Duodenal mucosa (tissue), 2 donors: Measurements from ENCODE around the gene RFNG.
A peak's percentile ranks its signal among the peaks of the same experiment; 100 is the strongest.

ENCODE experiments used
- H3K27ac ChIP-seq: one replicate; pipeline ENCODE4 v1.7.0; 2013; ENCODE audit warnings: low read depth, low read length
- H3K27me3 ChIP-seq, 2 donors: one replicate each; pipeline ENCODE4 v1.7.0; 2013; ENCODE audit warnings: low read length in 2 of 2, control low read depth in 1 of 2; ENCODE audit not compliant: insufficient read depth in 2 of 2, control insufficient read depth in 1 of 2
- H3K36me3 ChIP-seq, 2 donors: one replicate each; pipeline ENCODE4 v1.7.0; 2013; ENCODE audit warnings: low read length in 2 of 2, control low read depth in 1 of 2; ENCODE audit not compliant: insufficient read depth in 2 of 2, control insufficient read depth in 1 of 2
- H3K4me1 ChIP-seq, 2 donors: one replicate each; pipeline ENCODE4 v1.7.0; 2013; ENCODE audit warnings: low read length in 2 of 2, control low read depth in 1 of 2; ENCODE audit not compliant: insufficient read depth in 2 of 2, control insufficient read depth in 1 of 2
- H3K4me3 ChIP-seq, 2 donors: one replicate each; pipeline ENCODE4 v1.7.0; 2013; ENCODE audit warnings: low read length in 2 of 2, low read depth in 1 of 2
- H3K9ac ChIP-seq, 2 donors: one replicate each; pipeline ENCODE4 v1.7.0; 2013; ENCODE audit warnings: low read length in 2 of 2, low read depth in 1 of 2
- H3K9me3 ChIP-seq, 2 donors: one replicate each; pipeline ENCODE4 v1.7.0; 2013; ENCODE audit warnings: low read length in 2 of 2, control low read depth in 1 of 2; ENCODE audit not compliant: control insufficient read depth in 1 of 2

The RFNG gene

DNA sequence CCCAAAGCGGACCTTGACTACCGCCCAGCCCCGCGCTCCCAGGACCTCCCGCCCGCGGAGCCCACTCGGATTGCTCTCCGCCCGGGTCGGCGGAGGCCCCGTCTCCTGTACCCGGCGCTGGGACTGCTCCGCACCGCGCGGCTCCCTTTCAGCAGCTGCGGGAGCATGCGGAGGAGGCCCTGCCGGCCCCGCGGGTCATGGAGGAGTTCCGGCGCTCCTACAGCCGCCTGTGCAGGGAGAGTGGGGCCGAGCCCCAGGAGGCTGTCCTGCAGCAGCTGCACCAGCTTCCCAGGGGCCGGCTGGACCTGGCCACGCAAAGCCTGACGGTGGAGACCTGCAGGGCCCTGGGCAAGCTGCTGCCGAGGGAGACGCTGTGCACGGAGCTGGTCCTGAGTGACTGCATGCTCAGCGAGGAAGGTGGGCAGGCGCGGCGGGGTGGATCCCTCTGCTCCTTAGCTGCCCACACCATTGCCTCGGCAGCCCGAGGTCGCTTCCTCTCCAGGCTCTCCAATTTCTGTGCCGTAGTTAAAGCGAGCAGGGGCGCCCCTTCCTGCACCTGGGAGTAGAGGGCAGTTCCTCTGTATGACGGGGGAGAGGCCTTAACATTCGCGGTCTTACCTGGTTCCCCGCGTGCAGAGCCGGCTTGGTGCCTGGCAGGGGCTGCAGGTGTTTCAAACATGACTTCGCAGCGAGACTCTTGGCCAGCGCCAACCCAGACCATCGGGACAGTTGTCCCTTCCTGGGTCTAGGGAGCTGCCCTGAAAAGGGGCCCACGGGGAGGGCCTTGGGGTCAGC lies 28.0 kb downstream of the RFNG start:
- H3K4me1 ChIP-seq: peaks cover 25 to 44% of the 10 kb centered on the region in 2 donors
- H3K9me3 ChIP-seq: no peaks in the 10 kb centered on the region
- peaks cover 2% of the 10 kb centered on the region in 2 donors for H3K36me3 ChIP-seq
- H3K27ac ChIP-seq: no peak overlapping the region
- no peaks in the 10 kb centered on the region for H3K27me3 ChIP-seq
- H3K9ac ChIP-seq: peak overlapping the region; percentile 60 to 63
- peak overlapping the region; percentile 81 to 88 for H3K4me3 ChIP-seq

DNA sequence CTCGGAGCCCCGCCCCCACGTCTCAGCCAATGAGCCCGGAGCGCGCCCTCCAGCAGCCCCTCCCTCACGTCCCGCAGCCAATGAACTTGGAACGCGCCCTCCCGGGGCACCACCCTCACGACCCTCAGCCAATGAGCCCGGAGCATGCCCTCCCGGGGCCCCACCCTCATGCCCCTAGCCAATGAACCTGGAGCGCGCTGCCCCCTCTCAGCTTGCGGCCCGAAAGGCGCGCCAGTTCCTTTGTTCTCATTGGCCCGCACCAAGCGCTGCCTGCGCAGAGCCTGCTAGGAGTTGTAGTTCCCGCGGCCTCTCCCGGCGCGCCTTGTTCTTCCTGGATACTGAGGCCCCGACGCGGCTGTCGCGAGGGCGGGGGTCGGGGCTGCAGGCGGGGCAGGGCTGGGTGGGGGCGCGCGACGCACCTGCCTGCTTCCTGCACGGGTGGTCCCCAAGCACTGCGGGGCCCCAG lies 28.6 kb downstream of the RFNG start, which contains the start of gene LRRC45:
TSS of gene LRRC45 (plus strand) at position 325 of the 466 bp plus-strand sequence. CDS start 339 bp downstream, outside the sequence.
- Histone ChIP-seq H3K4me3 (peak within 1 kb of the TSS; percentile 85 to 88), H3K9ac (peak within 1 kb of the TSS; percentile 80 to 86), H3K36me3 (peaks cover 4 to 7% of the 10 kb centered on the region in 2 donors), H3K4me1 (peaks cover 25 to 44% of the 10 kb centered on the region in 2 donors), H3K9me3 (no peaks in the 10 kb centered on the region), H3K27me3 (no peaks in the 10 kb centered on the region), H3K27ac (peak within 1 kb of the TSS; percentile 36)

DNA sequence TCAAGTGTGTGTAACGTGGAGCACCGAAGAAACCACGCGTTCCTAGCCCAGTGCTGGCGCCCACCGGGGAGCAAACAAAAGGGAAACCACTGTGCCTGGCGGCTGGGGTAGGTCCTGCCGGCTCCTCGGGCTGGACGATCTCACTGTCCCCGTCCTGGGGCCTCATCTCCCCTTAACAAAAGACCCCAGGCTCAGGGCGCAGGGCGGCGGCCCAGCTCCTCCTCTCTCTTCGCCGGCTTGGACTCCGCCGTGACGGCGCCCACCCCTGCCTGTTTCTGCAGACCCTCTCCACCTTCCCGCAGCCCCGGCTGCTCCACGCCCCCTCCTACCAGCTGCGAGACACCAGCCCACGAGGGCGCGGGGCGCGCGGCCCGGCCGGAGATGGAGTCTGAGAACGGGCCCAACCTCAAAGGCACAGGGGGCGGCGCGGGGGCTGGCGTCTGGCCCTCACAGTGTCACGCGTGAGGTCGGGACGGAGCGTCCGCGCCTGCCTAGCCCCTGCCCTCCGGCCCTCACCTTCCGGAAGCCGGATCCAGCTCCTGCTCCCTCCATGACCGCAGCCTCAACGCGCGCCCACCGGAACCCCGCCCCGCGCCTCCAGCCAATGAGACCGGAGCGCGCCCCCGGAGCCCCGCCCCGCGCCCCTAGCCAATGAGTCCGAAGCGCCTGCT lies 29.2 kb downstream of the RFNG start, which contains the start of gene CENPX:
TSS of gene CENPX (minus strand) at position 569 of the 671 bp plus-strand sequence. CDS start at position 552, 17 bp downstream.
- Histone ChIP-seq H3K9ac (peak within 1 kb of the TSS; percentile 80 to 86), H3K36me3 (peaks cover 4 to 7% of the 10 kb centered on the region in 2 donors), H3K4me1 (peaks cover 25 to 44% of the 10 kb centered on the region in 2 donors), H3K27ac (peak within 1 kb of the TSS; percentile 36), H3K9me3 (no peaks in the 10 kb centered on the region), H3K4me3 (peak within 1 kb of the TSS; percentile 85 to 88), H3K27me3 (no peaks in the 10 kb centered on the region)

DNA sequence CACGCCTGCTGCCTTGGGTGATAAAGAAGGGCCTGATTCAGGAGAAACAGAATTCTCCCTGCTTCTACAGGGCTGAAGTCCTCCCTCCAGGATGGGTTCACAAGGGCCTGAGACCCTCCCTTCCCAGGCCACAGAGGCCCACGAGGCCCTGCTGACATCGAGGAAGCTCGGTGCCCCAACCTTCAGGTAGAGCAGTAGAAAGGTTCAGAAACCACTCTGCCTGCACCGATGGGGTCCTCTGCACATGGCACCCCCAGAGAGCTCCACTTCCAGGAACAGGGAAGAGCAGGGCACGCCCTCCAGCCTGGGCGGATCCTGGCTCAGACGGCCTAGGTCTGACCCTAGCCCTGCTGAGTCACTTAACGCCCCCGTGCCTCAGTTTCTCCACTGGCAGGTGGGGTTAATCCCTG lies 29.7 kb downstream of the RFNG start:
- H3K27ac ChIP-seq: peak overlapping the region; percentile 36
- H3K36me3 ChIP-seq: peaks cover 4 to 7% of the 10 kb centered on the region in 2 donors
- H3K4me1 ChIP-seq: peaks cover 25 to 44% of the 10 kb centered on the region in 2 donors

DNA sequence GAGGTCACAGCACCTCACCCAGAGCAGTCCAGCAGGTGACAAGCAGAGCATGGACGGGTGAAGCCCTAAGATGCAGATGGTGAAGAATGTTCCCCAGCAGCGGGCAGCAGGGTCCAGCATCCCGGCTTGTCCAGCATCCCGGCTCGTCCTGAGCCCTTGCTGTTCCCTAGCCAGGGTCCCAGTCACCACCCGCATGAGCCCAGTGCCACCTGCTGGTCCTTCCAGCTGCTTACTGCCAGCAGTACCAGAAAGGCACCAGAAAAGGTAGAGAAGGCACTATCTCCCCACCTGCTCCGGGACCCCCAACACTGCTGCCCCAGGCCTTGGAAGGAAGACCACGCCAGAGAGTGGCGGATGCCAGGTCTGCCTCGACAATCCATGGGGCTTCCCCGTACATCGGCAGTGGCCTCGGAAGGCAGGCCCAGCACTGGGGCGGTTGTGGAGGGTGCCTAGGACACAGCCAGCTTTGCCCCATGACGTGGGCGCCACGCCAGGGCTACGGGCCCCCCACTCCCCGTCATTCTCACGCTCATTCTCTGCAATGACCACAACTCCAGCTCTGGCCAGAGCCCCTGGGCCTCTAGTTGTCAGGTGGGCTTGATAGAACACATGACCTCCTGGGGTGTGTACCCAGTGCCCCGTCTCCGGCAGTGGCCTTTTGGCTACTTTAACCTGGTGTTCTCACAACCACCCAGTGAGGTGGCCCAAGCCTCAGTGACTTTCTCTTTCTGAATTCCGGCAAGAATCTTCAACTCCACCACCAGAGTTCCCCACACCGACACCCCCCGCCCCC lies 30.3 kb downstream of the RFNG start:
- Histone ChIP-seq H3K36me3 (peaks cover 4 to 7% of the 10 kb centered on the region in 2 donors), H3K9ac (peak overlapping the region; percentile 80 to 86), H3K4me1 (peaks cover 25 to 44% of the 10 kb centered on the region in 2 donors), H3K4me3 (peak overlapping the region; percentile 81 to 85), H3K27ac (no peak overlapping the region), H3K27me3 (no peaks in the 10 kb centered on the region), H3K9me3 (no peaks in the 10 kb centered on the region)

More for the DNA sequence above, 29.7 kb downstream of the RFNG start:
- Histone ChIP-seq H3K4me3 (peak overlapping the region; percentile 81 to 85), H3K9ac (peak overlapping the region; percentile 80 to 86), H3K9me3 (no peaks in the 10 kb centered on the region), H3K27me3 (no peaks in the 10 kb centered on the region)

DNA sequence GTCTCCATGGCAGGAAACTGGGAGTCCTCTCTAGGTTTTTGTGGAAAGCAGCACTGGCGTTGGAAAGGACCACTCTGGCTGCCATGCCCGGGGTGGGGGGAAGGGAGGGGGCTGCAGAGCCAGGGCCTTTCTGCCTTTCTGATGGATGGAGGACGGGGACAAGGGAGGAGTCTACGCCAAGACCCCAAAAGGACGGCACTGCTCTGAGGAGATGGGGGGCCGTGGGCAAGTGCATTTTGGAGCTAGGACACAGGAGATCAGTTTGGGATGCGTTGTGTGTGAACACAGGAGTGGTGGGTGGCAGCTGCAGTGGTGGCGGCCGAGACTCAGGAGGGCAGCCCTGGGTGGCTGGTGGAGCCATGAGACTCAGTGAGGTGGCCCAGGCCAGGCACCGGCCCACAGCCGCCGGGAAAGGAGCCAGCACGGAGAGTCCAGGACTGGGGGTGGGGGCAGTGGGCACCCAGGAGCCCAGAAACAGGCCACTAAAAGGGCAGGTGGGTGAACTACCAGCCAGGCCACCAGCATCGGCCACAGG lies 31.0 kb downstream of the RFNG start:
- peaks cover 25 to 44% of the 10 kb centered on the region in 2 donors for H3K4me1 ChIP-seq
- H3K27me3 ChIP-seq: no peaks in the 10 kb centered on the region
- H3K9ac ChIP-seq: peak overlapping the region in 1 of 2 donors; percentile 86
- peak overlapping the region in 1 of 2 donors; percentile 81 for H3K4me3 ChIP-seq
- H3K36me3 ChIP-seq: peaks cover 4 to 7% of the 10 kb centered on the region in 2 donors
- H3K9me3 ChIP-seq: no peaks in the 10 kb centered on the region
- H3K27ac ChIP-seq: no peak overlapping the region

DNA sequence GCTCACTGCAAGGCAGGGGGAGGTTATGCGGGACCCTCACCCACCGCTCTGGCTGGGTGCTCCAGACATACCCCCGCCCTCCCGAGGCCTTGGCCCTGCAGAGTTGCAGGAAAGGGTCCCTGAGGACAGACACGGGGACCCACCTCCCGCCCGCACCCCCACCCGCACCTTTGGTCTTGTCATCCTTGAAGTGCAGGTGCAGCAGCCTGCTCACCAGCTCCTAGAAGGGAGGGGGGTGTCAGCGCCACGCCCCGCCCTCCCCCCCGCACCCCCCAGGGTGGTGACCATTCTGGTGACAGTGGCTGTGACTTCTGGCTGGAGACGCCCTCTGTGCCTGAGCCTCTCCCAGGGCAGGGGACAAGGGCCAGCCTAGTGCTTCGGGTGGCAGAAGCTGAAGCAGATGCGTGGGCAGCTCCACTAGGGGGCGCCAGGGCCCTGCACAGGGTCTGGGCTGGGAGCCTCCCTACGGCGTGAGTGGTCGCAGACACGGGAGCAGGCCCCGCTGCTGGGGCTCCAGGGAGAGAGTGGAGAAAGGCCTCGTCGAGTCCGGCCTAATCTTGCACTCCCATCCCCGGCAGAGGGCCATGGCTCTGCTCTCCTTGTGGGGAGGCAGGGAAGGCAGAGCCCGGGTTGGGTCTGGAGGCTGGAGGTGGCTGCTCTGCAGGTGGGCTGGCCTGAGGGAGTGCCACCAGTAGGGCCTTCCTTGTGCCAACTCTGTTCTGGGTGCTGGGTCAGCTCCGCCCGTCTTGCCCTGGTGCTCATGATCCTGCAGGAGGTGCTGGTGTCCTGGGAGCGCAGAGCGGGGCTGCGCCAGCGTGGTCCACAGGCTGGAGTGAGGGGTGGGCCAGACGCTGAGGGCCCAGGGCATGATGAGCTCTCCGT lies 31.7 kb downstream of the RFNG start:
- Histone ChIP-seq H3K27ac (no peak overlapping the region), H3K27me3 (no peaks in the 10 kb centered on the region), H3K36me3 (peaks cover 4 to 7% of the 10 kb centered on the region in 2 donors), H3K9me3 (no peaks in the 10 kb centered on the region), H3K4me1 (peaks cover 25 to 43% of the 10 kb centered on the region in 2 donors), H3K4me3 (no peak overlapping the region), H3K9ac (no peak overlapping the region)

DNA sequence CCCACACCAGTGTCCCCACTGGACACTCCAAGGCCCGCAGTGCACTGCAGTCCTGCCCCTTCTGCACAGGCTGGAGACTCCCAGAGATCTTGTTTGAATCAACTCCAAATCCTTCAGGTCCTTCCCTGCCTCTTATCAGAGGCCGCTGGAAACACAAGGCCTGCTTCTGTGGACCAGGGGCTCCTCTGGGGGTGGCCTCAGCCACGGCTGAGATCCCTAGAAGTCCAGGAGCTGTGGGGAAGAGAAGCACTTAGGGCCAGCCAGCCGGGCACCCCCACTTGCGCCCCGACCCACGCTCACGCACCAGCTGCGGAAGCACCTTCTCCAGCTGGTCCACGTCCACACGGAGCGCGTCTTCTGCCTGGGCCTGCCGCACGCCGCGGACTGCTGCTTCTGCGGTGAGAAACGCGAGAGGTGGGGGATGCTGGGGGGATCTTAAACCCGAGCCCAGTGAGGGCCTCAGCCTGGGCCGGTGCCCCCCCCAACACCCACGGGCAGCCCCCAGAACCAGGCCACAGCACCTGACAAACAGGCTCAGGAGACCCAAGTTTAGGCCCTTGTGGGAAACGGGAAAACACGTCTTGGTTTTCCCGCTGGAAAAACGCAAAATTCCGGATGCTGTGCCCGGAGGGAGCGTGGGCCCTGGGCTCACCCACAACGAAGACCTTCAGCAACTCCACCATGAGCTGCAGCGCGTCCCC lies 32.5 kb downstream of the RFNG start:
- Histone ChIP-seq H3K9ac (no peak overlapping the region), H3K27ac (no peak overlapping the region), H3K36me3 (peaks cover 4 to 7% of the 10 kb centered on the region in 2 donors), H3K4me3 (no peak overlapping the region), H3K9me3 (no peaks in the 10 kb centered on the region), H3K4me1 (peaks cover 21 to 36% of the 10 kb centered on the region in 2 donors), H3K27me3 (no peaks in the 10 kb centered on the region)
